Measurements from ENCODE around the gene RANBP3.

RANBP3 gene

GRCh38 chr19:6021878-6022569, 44.1 kb upstream of the RANBP3 start:
- TF ChIP-seq CTCF (IDR thresholded peaks at IDR 0.05; ENCODE audit: low read depth, low read length) = peak; percentile 62
- DNase-seq (ENCODE audit: extremely low read depth, low read depth) = peak; percentile 16

DNA sequence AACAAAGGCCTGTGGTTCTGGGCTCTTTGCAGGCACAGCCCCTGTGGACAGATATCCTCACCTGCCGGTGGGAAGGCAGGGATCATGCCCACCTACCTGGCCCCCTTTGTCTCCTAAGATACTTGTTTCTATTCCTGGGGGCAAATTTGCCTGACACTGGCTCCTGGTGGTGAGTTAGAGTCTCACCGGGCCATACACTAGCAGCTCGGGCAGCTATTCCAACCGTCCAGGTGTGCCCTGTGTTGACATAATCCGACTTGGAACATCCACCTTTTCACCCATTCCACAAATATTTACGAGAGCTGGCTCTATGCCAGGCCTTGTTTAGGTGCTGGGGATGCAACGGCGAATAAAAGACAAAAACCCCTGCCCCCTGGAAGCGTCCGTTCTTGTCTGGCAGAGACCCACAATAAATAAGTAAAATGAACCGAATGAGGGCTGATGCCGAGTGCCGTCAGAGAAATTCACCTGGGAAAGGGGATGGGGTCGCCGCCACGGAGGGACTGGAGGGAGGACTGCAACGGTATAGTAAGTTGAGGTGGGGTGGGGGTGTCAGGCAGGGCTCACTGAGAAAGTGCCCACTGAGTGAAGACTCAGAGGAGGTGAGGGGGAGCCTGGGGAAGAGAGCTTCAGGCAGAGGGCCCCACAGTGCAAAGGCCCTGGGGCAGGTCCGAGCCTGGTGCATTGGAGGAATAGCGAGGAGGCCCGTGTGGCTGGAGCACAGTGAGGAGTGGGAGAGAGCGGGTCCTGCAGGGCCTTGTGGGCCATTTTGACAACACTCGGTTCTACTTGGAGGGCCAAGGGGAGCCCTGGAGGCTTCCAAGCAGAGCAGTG, 43.2 kb upstream of the RANBP3 start:
- no peak for TF ChIP-seq CTCF (IDR thresholded peaks at IDR 0.05; ENCODE audit: low read depth, low read length)
- DNase-seq (ENCODE audit: extremely low read depth, low read depth) = no peak

DNA sequence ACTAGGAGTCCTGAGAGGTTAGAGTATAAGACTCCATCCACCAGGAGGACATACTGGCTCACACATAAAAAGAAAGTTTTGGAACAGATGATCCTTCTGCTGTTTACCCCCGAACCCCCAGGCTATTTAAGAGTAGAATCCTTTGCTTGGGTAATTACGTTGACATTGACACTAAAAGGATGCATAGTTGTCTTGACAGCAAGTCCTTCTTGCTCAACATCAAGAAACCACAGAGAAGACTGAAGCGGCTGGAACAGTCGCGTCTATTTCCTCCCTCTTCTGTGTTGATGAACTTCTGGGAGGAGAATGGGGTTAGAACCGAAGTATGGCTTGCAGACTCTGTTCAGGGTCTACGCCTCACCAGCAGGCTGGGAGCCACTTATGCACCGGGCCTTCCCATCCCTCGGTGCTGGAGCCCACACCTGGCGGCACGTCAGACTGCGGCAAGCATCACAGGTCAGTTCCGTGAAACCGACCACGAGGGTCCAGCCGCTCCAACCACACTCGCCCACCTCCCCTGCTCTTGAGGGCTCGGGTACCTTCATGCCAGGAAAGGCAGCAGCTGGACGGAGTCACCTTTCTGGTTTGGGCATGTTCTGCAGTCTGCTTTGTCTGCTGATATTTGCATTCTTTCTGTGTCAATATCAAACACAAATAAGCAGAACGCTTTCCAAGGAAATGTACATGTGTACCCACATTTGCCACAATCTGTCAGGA, 42.4 kb upstream of the RANBP3 start:
- no peak for TF ChIP-seq CTCF (IDR thresholded peaks at IDR 0.05; ENCODE audit: low read depth, low read length)
- no peak for DNase-seq (ENCODE audit: extremely low read depth, low read depth)

GRCh38 chr19:6018786-6019185, 40.8 kb upstream of the RANBP3 start:
- DNase-seq (ENCODE audit: extremely low read depth, low read depth) = no peak
- no peak for TF ChIP-seq CTCF (IDR thresholded peaks at IDR 0.05; ENCODE audit: low read depth, low read length)

DNA sequence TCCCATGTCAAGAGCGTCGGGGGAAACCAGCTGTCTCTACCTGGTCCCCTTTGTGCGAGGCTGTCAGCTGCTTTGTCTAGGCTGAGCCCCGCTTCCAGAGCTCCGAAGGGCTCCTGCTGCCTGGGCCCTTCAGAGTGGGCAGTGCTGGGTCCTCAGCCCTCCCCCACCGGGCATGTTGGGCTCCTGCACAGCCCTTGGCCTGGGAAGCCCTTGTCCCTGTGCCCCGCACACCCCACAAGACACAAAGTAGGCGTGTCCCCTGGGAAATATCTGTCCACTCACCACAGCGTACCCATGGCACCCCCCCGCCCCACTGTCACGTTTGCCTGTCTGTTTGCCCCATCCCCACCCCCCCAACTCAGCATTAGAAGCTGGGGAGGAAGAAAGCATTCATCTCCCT, 39.6 kb upstream of the RANBP3 start:
- no peak for DNase-seq (ENCODE audit: extremely low read depth, low read depth)
- TF ChIP-seq CTCF (IDR thresholded peaks at IDR 0.05; ENCODE audit: low read depth, low read length) = no peak

DNA sequence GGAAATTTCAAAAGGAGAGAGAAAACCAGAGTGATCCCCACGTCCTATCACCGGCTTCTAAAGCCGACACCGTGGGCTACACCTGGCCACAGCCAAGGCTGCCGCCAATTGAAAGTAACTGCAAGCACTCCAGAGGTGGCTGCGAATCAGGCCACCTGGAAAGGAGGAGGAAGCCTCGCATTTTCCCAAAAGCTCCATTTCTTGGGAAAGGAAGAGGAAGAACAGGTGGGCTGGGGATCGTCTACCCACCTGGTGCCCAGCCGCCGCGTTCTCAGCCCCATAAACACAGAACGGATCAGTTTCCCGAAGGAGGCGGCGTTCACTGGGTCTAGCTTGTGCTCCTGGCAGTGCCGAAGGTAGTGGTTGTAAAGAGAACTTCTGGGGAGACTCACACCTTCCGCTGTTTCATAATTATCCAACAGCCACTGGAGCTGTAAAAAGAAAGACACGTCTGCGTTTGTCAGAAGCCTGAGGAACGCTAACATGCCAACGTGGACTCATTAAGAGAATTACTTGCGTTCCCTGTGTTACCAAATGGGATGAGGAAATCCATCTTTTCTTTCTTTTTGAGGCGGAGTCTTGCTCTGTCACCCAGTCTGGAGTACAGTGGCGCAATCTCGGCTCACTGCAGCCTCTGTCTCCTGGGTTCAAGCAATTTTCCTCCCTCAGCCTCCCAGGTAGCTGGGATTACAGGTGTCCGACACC, 38.1 kb upstream of the RANBP3 start:
- DNase-seq (ENCODE audit: extremely low read depth, low read depth) = no peak
- no peak for TF ChIP-seq CTCF (IDR thresholded peaks at IDR 0.05; ENCODE audit: low read depth, low read length)
